Brain pericyte (primary cell): ENCODE data around the gene NDUFAF5.

Experiments
- DNase-seq: peaks from one replicate; pipeline ENCODE4 v3.0.0-alpha.2; 2012; ENCODE audit warnings: low read depth, low spot score

The NDUFAF5 gene

GRCh38 chr20:13870170-13870748 lies 85.4 kb downstream of the NDUFAF5 start:
- DNase-seq: no peak
